IMR-90 (cell line): ENCODE results near the gene SMIM29. TPM values are rescaled to one million over a fixed set of nuclear protein-coding genes. Genes with fewer than 3 reads are reported as not detected.

Experiments
- ATAC-seq: fragments of 200-7000 bp; cut with Tn5 transposase; 2 replicates; pipeline ENCODE4 v1.9.1; 2020; ENCODE audit warnings: low read depth, mild to moderate bottlenecking, moderate library complexity
- BruUV-seq: library from RNA; stranded (reverse); fragments of 400-500 nt; replicated peaks from 2 replicates; lab custom pipeline; 2021; lab: Mats Ljungman, UMichigan
- CTCF ChIA-PET: fragments of 300-600 bp; formaldehyde crosslinking; extraction: SDS; loops from one replicate; lab custom pipeline; 2021; ENCODE audit warnings: antibody characterized with exemption; lab: Yijun Ruan, JAX
- POLR2A ChIA-PET: fragments of 300-600 bp; sonication (Branson Sonifier 250); formaldehyde crosslinking; loops from one replicate; lab custom pipeline; 2022; ENCODE audit warnings: antibody characterized with exemption; ENCODE audit not compliant: unreplicated experiment; lab: Charles Lee
- DNase-seq: peaks from one replicate; pipeline ENCODE4 v3.0.0; 2013
- H2AFZ ChIP-seq: replicated peaks from 2 replicates; pipeline ENCODE3; 2013; ENCODE audit warnings: low read length, mild to moderate bottlenecking; ENCODE audit not compliant: poor library complexity
- H2AK5ac ChIP-seq: 2 replicates; pipeline ENCODE4 v1.6.1; 2013; ENCODE audit warnings: low read depth, low read length, inconsistent platforms
- H2AK9ac ChIP-seq: replicated peaks from 2 replicates; pipeline ENCODE3; 2013; ENCODE audit warnings: mild to moderate bottlenecking, low read depth, low read length, moderate library complexity; ENCODE audit not compliant: poor library complexity
- H2BK120ac ChIP-seq: 2 replicates; pipeline ENCODE4 v1.6.1; 2013; ENCODE audit warnings: low read depth, low read length, inconsistent platforms
- H2BK15ac ChIP-seq: 3 replicates; pipeline ENCODE4 v1.6.1; 2013; ENCODE audit warnings: low read depth, low read length, inconsistent platforms
- H2BK20ac ChIP-seq: 2 replicates; pipeline ENCODE4 v1.6.1; 2013; ENCODE audit warnings: low read depth, mild to moderate bottlenecking, inconsistent platforms, low read length, moderate library complexity
- H2BK5ac ChIP-seq: 2 replicates; pipeline ENCODE4 v1.6.1; 2013; ENCODE audit warnings: mild to moderate bottlenecking, low read depth, low read length, inconsistent platforms; ENCODE audit not compliant: poor library complexity, severe bottlenecking
- H3K14ac ChIP-seq: replicated peaks from 2 replicates; pipeline ENCODE4 v1.6.1; 2013; ENCODE audit warnings: low read depth, low read length, inconsistent platforms
- H3K18ac ChIP-seq: 2 replicates; pipeline ENCODE4 v1.6.1; 2013; ENCODE audit warnings: low read depth, low read length, control low read depth
- H3K23ac ChIP-seq: 2 replicates; pipeline ENCODE4 v1.6.1; 2013; ENCODE audit warnings: low read depth, low read length, inconsistent platforms
- H3K27ac ChIP-seq: 2 replicates; pipeline ENCODE4 v1.5.1; 2013; ENCODE audit warnings: mild to moderate bottlenecking, control low read depth, low read length; ENCODE audit not compliant: insufficient read depth
- H3K27me3 ChIP-seq: 2 replicates; pipeline ENCODE4 v1.6.1; 2013; ENCODE audit warnings: low read length; ENCODE audit not compliant: control insufficient read depth, insufficient read depth
- H3K36me3 ChIP-seq: 2 replicates; pipeline ENCODE4 v1.6.1; 2013; ENCODE audit warnings: low read length, mixed read lengths; ENCODE audit not compliant: control insufficient read depth, insufficient read depth
- H3K4ac ChIP-seq: 2 replicates; pipeline ENCODE4 v1.6.1; 2013; ENCODE audit warnings: low read depth, low read length, inconsistent platforms
- H3K4me1 ChIP-seq: 2 replicates; pipeline ENCODE4 v1.6.1; 2013; ENCODE audit warnings: low read length, mixed read lengths; ENCODE audit not compliant: control insufficient read depth, insufficient read depth
- H3K4me2 ChIP-seq: 2 replicates; pipeline ENCODE4 v1.6.1; 2013; ENCODE audit warnings: low read depth, mild to moderate bottlenecking, control low read depth, low read length, moderate library complexity
- H3K4me3 ChIP-seq: 2 replicates; pipeline ENCODE4 v1.5.1; 2013; ENCODE audit warnings: low read depth, mild to moderate bottlenecking, control low read depth, low read length, moderate library complexity; ENCODE audit not compliant: insufficient read depth
- H3K56ac ChIP-seq: 2 replicates; pipeline ENCODE4 v1.6.1; 2013; ENCODE audit warnings: low read length, inconsistent platforms; ENCODE audit not compliant: insufficient read depth; ENCODE audit errors: extremely low read depth
- H3K79me1 ChIP-seq, 2 experiments: 2 replicates each; pipeline ENCODE4 v1.6.1; 2013; ENCODE audit warnings: low read length in 2 of 2, inconsistent platforms in 1 of 2, low read depth in 1 of 2
- H3K9ac ChIP-seq: 2 replicates; pipeline ENCODE4 v1.6.1; 2013; ENCODE audit warnings: low read depth, low read length, control low read depth
- H3K9me1 ChIP-seq: 2 replicates; pipeline ENCODE4 v1.6.1; 2013; ENCODE audit warnings: low read length, inconsistent platforms; ENCODE audit not compliant: insufficient read depth
- H3K9me3 ChIP-seq: 2 replicates; pipeline ENCODE4 v1.6.1; 2013; ENCODE audit warnings: low read length; ENCODE audit not compliant: control insufficient read depth, insufficient read depth
- H4K20me1 ChIP-seq: 2 replicates; pipeline ENCODE4 v1.6.1; 2013; ENCODE audit warnings: low read length, inconsistent platforms; ENCODE audit not compliant: insufficient read depth
- H4K5ac ChIP-seq: 2 replicates; pipeline ENCODE4 v1.6.1; 2013; ENCODE audit warnings: mild to moderate bottlenecking, low read depth, low read length, control low read depth
- H4K8ac ChIP-seq, 2 experiments: 2 replicates each; pipeline ENCODE4 v1.6.1; 2013; ENCODE audit warnings: low read depth in 2 of 2, low read length in 2 of 2, control low read depth in 1 of 2, inconsistent platforms in 1 of 2
- H4K91ac ChIP-seq: 2 replicates; pipeline ENCODE4 v1.6.1; 2013; ENCODE audit warnings: low read depth, low read length, inconsistent platforms; ENCODE audit not compliant: insufficient read depth
- CEBPB ChIP-seq: IDR thresholded peaks from 2 replicates; pipeline ENCODE4 v1.6.1; 2012; ENCODE audit warnings: low read depth, low read length, improper control_type of control experiment
- FOS ChIP-seq: fragments of 150-350 bp; IDR thresholded peaks from 2 replicates; pipeline ENCODE4 v1.6.1; 2016; ENCODE audit warnings: low read depth, low read length
- MAFK ChIP-seq: IDR thresholded peaks from 2 replicates; pipeline ENCODE4 v1.6.1; 2012; ENCODE audit warnings: low read depth, low read length, improper control_type of control experiment
- MAZ ChIP-seq: IDR thresholded peaks from 2 replicates; pipeline ENCODE4 v1.6.1; 2012; ENCODE audit warnings: low read depth, mild to moderate bottlenecking, low read length, improper control_type of control experiment, moderate library complexity, borderline replicate concordance
- POLR2A ChIP-seq: IDR thresholded peaks from 2 replicates; pipeline ENCODE4 v1.6.1; 2012; ENCODE audit warnings: mild to moderate bottlenecking, low read depth, low read length
- SMC3 ChIP-seq: fragments of 150-350 bp; IDR thresholded peaks from 2 replicates; pipeline ENCODE4 v1.6.1; 2016; ENCODE audit warnings: low read depth, mild to moderate bottlenecking, antibody characterized with exemption, low read length, moderate library complexity
- WGBS, 2 experiments: methylation state at CpG; one replicate each; pipeline versions ENCODE4 v1.1.5 to v1.1.7; 2013; ENCODE audit warnings: missing lambda C conversion rate in 2 of 2; ENCODE audit not compliant: insufficient read length in 1 of 2; ENCODE audit errors: extremely low coverage in 2 of 2; 5-methylcytosine and 5-hydroxymethylcytosine counted together
- dilution Hi-C: fragments of 300-500 bp; cut with HindIII; formaldehyde crosslinking; loops from one replicate; pipeline ENCODE4 v1.14.3; 2018; ENCODE audit warnings: low sequenced_read_pairs; ENCODE audit not compliant: unreplicated experiment
- in situ Hi-C: fragments of 300-500 bp; cut with MboI; formaldehyde crosslinking; loops from 3 replicates; pipeline ENCODE4 v1.14.3; 2019; ENCODE audit warnings: low sequenced_read_pairs, inconsistent platforms, mixed read lengths
- intact Hi-C: fragments of 100-400 bp; cut with micrococcal nuclease; formaldehyde crosslinking; loops from 2 replicates; pipeline ENCODE4 v1.10.0; 2022
- polyA plus RNA-seq, 3 experiments: library from polyadenylated mRNA; depleted of rRNA; stranded (reverse); fragments of >200 nt; gene quantifications; 2 replicates each; pipeline ENCODE4 v1.2.3, GENCODE V29; 2012; ENCODE audit warnings: low replicate concordance in 1 of 3
- total RNA-seq: library from RNA; depleted of rRNA; stranded (reverse); fragments of >200 nt; gene quantifications from 2 replicates; pipeline ENCODE4 v1.2.3, GENCODE V29; 2012

SMIM29 gene
- total and polyA plus RNA-seq, 2 of the 4 experiments (the other 2 are of a cell fraction) = 8.4 to 28.9 TPM

DNA sequence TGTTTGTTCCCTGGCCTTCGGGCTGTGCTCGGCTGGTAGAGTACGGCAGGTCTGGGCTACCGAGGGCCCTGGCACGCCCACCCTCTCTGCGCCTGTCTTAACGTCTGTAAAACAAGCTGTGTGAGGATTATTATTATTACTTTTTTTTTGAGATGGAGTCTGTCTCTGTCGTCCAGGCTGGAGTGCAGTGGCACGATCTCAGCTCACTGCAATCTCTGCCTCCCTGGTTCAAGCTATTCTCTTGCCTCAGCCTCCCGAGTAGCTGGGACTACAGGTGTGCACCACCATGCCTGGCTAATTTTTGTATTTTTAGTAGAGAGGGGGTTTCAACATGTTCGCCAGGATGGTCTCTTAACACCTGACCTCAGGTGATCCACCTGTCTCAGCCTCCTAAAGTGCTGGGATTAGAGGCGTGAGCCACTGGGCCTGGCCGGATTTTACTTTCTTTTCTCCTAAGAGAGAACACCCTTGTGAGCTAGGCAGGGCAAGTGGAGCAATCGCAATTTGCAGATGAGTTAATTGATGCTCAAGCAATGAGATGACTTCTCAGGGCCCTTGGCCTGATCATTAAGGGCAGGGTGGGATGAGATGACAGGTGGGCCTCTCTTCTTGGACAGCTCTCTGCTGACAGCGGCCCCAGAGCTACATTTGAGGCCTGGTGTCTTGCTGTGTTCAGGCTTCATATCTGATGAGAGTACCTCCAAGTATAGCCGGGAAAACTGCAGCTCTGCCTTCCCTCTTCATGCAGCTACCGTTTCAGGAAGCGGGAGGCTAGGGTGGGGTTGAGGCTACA, 859 bp upstream of the SMIM29 start:
- intact Hi-C loops = loop anchor here (1.0 to 2.0 kb wide), 6 partner anchors 53 to 360 kb away; no protein-coding TSS in a partner anchor
- no TSS peak for BruUV-seq
- ATAC-seq = peak; percentile 30

More for the DNA sequence above, 859 bp upstream of the SMIM29 start:
- peaks cover 3% of the 10 kb centered on the region for H3K36me3 ChIP-seq
- H3K27me3 ChIP-seq = no peaks in the 10 kb centered on the region
- H4K8ac ChIP-seq = peak overlapping the region; percentile 84 to 96
- H3K4me2 ChIP-seq = peak overlapping the region; percentile 63
- in situ Hi-C loops = loop anchor here (5.0 to 10.0 kb wide), 2 partner anchors 158 to 355 kb away; no protein-coding TSS in a partner anchor
- dilution Hi-C loops = no loop called here
- peak overlapping the region; percentile 57 for H3K14ac ChIP-seq
- 64% methylated on average over 6 of the region's 18 CpGs; no CpG with 5 or more reads in 1 of the 2 experiments for WGBS, 2 experiments
- H3K56ac ChIP-seq = peak overlapping the region; percentile 66; the same call in 1 of the 2 replicates
- no peak overlapping the region; the same call in 1 of the 2 replicates for H2BK20ac ChIP-seq
- peak overlapping the region; percentile 82 for H4K5ac ChIP-seq
- no peaks in the 10 kb centered on the region for H3K9me1 ChIP-seq
- H4K91ac ChIP-seq = peak overlapping the region; percentile 96
- ChIA-PET CTCF (interaction anchor here (0.6 to 2.1 kb wide), 13 partner anchors 37 to 741 kb away, joined by 3 to 12 read pairs (median 4); partner anchors contain the start of gene RPS10), POLR2A (interaction anchor here (1.7 to 1.9 kb wide), 2 partner anchors 165 to 167 kb away, joined by 6 to 8 read pairs; no protein-coding TSS in a partner anchor)
- peak overlapping the region; percentile 91 for H3K9ac ChIP-seq
- DNase-seq = no peak
- peaks cover 5 to 36% of the 10 kb centered on the region in 2 experiments; a peak in 3 of 4 replicates for H3K79me1 ChIP-seq
- H3K18ac ChIP-seq = peak overlapping the region; percentile 40; the same call in 1 of the 2 replicates
- H4K20me1 ChIP-seq = 0 out of 2 replicates have a peak, but pooled peaks cover 5% of the 10 kb centered on the region
- peak overlapping the region; percentile 98 for H2AK9ac ChIP-seq
- peak overlapping the region; percentile 88 for H2BK5ac ChIP-seq
- peaks cover 5% of the 10 kb centered on the region; the same call in 1 of the 2 replicates for H3K4me1 ChIP-seq
- peak overlapping the region; percentile 83 for H3K4ac ChIP-seq
- H3K4me3 ChIP-seq = peak overlapping the region; percentile 65
- no peaks in the 10 kb centered on the region for H3K9me3 ChIP-seq
- H2BK120ac ChIP-seq = peak overlapping the region; percentile 80
- H2BK15ac ChIP-seq = peak overlapping the region; percentile 70; the same call in 1 of the 3 replicates
- peak overlapping the region; percentile 64; the same call in 1 of the 2 replicates for H3K23ac ChIP-seq
- peak overlapping the region; percentile 97 for H2AK5ac ChIP-seq
- H2AFZ ChIP-seq = peak overlapping the region; percentile 100
- TF ChIP-seq MAFK = no peak
- no peak for TF ChIP-seq MAZ
- TF ChIP-seq SMC3 = no peak
- no peak for TF ChIP-seq CEBPB
- no peak for TF ChIP-seq POLR2A
- no peak for TF ChIP-seq FOS
- H3K27ac ChIP-seq = peak overlapping the region; percentile 87
